ENCODE data around the gene LUZP4. TPM values are rescaled to one million over a fixed set of nuclear protein-coding genes. Genes with fewer than 3 reads are reported as not detected.

Gene LUZP4
- polyA plus RNA-seq, 1 of the 3 experiments (the other 2 are of a cell fraction): not detected

DNA sequence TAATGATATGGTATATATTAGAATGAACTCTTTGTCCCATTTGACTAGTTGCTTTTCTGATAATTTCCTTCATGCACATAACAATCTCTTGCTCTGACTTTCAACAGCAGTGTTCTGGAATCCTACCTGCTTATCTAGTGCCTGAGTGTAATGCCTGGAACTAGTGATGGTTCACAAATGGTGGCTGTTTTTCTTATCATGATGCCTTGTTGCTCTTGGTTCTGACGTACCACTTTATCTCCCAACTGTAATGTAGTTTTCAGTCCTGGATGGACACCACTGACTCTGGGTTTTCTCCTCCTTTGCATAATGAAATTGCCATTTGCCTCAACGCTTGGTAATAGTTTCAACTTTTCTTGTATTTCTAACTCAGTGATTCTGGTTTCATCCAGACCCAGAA is 25.5 kb upstream of the LUZP4 start (continued):
- no peak for TF ChIP-seq NRF1 (IDR thresholded peaks at IDR 0.05; ENCODE audit: low read depth, low read length)
- TF ChIP-seq, protein P1, sequence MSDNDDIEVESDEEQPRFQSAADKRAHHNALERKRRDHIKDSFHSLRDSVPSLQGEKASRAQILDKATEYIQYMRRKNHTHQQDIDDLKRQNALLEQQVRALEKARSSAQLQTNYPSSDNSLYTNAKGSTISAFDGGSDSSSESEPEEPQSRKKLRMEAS (IDR thresholded peaks at IDR 0.05; ENCODE audit: low read depth): no peak
- TF ChIP-seq GATA2 (CRISPR knock-in tag; IDR thresholded peaks at IDR 0.05): peak; percentile 44; the same call in 1 of the 2 replicates
- TF ChIP-seq, protein P2, sequence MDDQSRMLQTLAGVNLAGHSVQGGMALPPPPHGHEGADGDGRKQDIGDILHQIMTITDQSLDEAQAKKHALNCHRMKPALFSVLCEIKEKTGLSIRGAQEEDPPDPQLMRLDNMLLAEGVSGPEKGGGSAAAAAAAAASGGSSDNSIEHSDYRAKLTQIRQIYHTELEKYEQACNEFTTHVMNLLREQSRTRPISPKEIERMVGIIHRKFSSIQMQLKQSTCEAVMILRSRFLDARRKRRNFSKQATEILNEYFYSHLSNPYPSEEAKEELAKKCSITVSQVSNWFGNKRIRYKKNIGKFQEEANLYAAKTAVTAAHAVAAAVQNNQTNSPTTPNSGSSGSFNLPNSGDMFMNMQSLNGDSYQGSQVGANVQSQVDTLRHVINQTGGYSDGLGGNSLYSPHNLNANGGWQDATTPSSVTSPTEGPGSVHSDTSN (IDR thresholded peaks at IDR 0.05): no peak
- TF ChIP-seq YY1 (IDR thresholded peaks at IDR 0.05; ENCODE audit: low read depth): no peak
- no peak for TF ChIP-seq POLR2AphosphoS5 (IDR thresholded peaks at IDR 0.05; ENCODE audit: low read depth, low read length)
- TF ChIP-seq MXI1 (IDR thresholded peaks at IDR 0.05; ENCODE audit: low read depth, low read length): no peak
- TF ChIP-seq, protein P3, sequence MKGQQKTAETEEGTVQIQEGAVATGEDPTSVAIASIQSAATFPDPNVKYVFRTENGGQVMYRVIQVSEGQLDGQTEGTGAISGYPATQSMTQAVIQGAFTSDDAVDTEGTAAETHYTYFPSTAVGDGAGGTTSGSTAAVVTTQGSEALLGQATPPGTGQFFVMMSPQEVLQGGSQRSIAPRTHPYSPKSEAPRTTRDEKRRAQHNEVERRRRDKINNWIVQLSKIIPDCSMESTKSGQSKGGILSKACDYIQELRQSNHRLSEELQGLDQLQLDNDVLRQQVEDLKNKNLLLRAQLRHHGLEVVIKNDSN (IDR thresholded peaks at IDR 0.05; ENCODE audit: borderline replicate concordance, low read depth): no peak

DNA sequence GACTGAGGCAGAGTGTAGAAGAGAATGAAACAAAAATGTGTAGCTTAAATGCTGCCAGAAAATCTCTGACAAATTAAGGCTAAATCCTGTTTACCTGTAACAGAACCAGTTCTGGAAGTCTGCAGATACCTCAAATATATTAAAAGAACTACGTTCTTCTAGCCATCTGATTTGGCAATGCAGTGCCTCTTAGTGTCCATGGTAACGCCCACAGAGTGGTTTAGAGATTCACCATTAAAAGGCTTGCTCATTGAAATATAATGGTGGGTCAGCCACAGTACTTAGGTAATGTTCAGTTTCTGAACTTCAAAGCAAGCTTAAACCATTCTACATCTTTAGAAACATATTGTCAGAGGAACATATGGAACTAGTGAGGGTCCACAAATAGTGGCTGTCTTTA is 23.2 kb upstream of the LUZP4 start:
- Histone ChIP-seq H3K79me2 (ENCODE audit: insufficient read depth) (no peaks in the 10 kb centered on the region), H3K9me2 (no peaks in the 10 kb centered on the region), H3K9ac (no peak overlapping the region), H3K4me1 (ENCODE audit: control insufficient read depth in 1 of 2, insufficient read depth in 2 of 2, low read depth in 1 of 2, low read length in 1 of 2) (no peaks in the 10 kb centered on the region), H3K4me2 (no peak overlapping the region), H3K27ac (ENCODE audit: low read depth in 2 of 2, low read length in 1 of 2) (no peak overlapping the region), H4K20me1 (ENCODE audit: insufficient read depth) (no peaks in the 10 kb centered on the region), H3K36me3 (replicated peaks in 1 of 2; ENCODE audit: control insufficient read depth in 1 of 2, insufficient read depth in 2 of 2, low read length in 1 of 2) (no peaks in the 10 kb centered on the region), H3K4me3 (ENCODE audit: low read depth in 2 of 2, low read length in 1 of 2) (no peak overlapping the region), H2AFZ (ENCODE audit: low read depth) (no peak overlapping the region), H3F3A (replicated peaks; ENCODE audit: insufficient read depth) (no peaks in the 10 kb centered on the region), H3K9me3 (no peaks in the 10 kb centered on the region), H3K27me3 (ENCODE audit: insufficient read depth) (no peaks in the 10 kb centered on the region)
- no peak for DNase-seq
- TF ChIP-seq ELF1 (IDR thresholded peaks at IDR 0.05) (no peak), FOXM1 (IDR thresholded peaks at IDR 0.05; ENCODE audit: low read depth) (no peak)
- 31% methylated on average over 2 of the region's 2 CpGs for WGBS (ENCODE audit: low lambda C conversion rate)
- CTCF ChIA-PET: no interaction called here
- POLR2A ChIA-PET: no interaction called here

DNA sequence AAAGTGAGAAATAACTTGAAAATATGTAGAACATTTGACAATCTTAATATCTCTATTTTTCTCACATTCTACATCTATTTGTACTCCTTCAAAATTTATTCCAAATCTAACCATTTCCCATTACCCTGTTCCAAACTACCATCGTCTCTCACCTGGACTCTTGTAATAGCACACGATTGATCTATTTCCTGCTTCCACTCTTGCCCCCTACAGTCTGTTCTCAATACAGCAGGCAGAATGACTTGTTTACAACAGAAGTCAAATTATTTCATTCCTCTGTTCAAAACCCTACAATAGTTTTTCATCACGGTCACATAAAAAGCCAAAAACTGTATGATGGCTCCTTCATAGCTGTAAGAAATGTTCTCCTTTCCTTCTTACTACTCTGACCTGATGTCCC is 21.1 kb upstream of the LUZP4 start:
- Histone ChIP-seq H3K27ac (ENCODE audit: low read depth in 2 of 2, low read length in 1 of 2) (no peak overlapping the region), H3K9ac (no peak overlapping the region), H4K20me1 (ENCODE audit: insufficient read depth) (no peaks in the 10 kb centered on the region), H3K4me3 (ENCODE audit: low read depth in 2 of 2, low read length in 1 of 2) (no peak overlapping the region), H3K36me3 (replicated peaks in 1 of 2; ENCODE audit: control insufficient read depth in 1 of 2, insufficient read depth in 2 of 2, low read length in 1 of 2) (no peaks in the 10 kb centered on the region), H3K9me3 (no peaks in the 10 kb centered on the region), H3K9me2 (no peaks in the 10 kb centered on the region; the same call in 1 of the 2 replicates), H3K79me2 (ENCODE audit: insufficient read depth) (no peaks in the 10 kb centered on the region), H3K4me2 (no peak overlapping the region), H3F3A (replicated peaks; ENCODE audit: insufficient read depth) (no peaks in the 10 kb centered on the region), H3K4me1 (ENCODE audit: control insufficient read depth in 1 of 2, insufficient read depth in 2 of 2, low read depth in 1 of 2, low read length in 1 of 2) (no peaks in the 10 kb centered on the region), H2AFZ (ENCODE audit: low read depth) (no peak overlapping the region), H3K27me3 (ENCODE audit: insufficient read depth) (no peaks in the 10 kb centered on the region)
- TF ChIP-seq, protein P4, sequence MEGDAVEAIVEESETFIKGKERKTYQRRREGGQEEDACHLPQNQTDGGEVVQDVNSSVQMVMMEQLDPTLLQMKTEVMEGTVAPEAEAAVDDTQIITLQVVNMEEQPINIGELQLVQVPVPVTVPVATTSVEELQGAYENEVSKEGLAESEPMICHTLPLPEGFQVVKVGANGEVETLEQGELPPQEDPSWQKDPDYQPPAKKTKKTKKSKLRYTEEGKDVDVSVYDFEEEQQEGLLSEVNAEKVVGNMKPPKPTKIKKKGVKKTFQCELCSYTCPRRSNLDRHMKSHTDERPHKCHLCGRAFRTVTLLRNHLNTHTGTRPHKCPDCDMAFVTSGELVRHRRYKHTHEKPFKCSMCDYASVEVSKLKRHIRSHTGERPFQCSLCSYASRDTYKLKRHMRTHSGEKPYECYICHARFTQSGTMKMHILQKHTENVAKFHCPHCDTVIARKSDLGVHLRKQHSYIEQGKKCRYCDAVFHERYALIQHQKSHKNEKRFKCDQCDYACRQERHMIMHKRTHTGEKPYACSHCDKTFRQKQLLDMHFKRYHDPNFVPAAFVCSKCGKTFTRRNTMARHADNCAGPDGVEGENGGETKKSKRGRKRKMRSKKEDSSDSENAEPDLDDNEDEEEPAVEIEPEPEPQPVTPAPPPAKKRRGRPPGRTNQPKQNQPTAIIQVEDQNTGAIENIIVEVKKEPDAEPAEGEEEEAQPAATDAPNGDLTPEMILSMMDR (IDR thresholded peaks at IDR 0.05): peak; percentile 43
- no peak for TF ChIP-seq MXI1 (IDR thresholded peaks at IDR 0.05; ENCODE audit: low read depth, low read length)
- ChIA-PET POLR2A (no interaction called here), CTCF (interaction anchor here (2.6 kb wide), 1 partner anchor 16 kb away, joined by 11 read pairs; no protein-coding TSS in a partner anchor)
- no peak for DNase-seq
- 34% methylated on average over 3 of the region's 3 CpGs for WGBS (ENCODE audit: low lambda C conversion rate)

Measured in SK-N-SH (cell line).